ENCODE data around the gene TMEM185A. TPM values are rescaled to one million over a fixed set of nuclear protein-coding genes. Genes with fewer than 3 reads are reported as not detected.

The TMEM185A gene
- total and polyA plus RNA-seq, 10 of the 15 experiments (the other 5 are each of a cell fraction or from before 2014, with no cell fraction given): 2.4 to 25.1 (median 12.0) TPM

- TF ChIP-seq ZBTB40 (IDR thresholded peaks at IDR 0.05; ENCODE audit: borderline replicate concordance): no peak
- TF ChIP-seq, protein P1, sequence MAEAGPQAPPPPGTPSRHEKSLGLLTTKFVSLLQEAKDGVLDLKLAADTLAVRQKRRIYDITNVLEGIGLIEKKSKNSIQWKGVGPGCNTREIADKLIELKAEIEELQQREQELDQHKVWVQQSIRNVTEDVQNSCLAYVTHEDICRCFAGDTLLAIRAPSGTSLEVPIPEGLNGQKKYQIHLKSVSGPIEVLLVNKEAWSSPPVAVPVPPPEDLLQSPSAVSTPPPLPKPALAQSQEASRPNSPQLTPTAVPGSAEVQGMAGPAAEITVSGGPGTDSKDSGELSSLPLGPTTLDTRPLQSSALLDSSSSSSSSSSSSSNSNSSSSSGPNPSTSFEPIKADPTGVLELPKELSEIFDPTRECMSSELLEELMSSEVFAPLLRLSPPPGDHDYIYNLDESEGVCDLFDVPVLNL (IDR thresholded peaks at IDR 0.05; ENCODE audit: low read depth, low read length): no peak
- TF ChIP-seq NFXL1 (IDR thresholded peaks at IDR 0.05; ENCODE audit: borderline replicate concordance): no peak
- no peak for TF ChIP-seq NFYA (IDR thresholded peaks at IDR 0.05; ENCODE audit: borderline replicate concordance, low read depth, low read length)
- TF ChIP-seq ATF2 (IDR thresholded peaks at IDR 0.05; ENCODE audit: low read length): no peak
- TF ChIP-seq STAT1 (conservative IDR thresholded peaks at IDR 0.05): no peak
- no peak for TF ChIP-seq TCF7 (IDR thresholded peaks at IDR 0.05; ENCODE audit: borderline replicate concordance)
- TF ChIP-seq BRCA1 (IDR thresholded peaks at IDR 0.05; ENCODE audit: low read depth, low read length): no peak
- TF ChIP-seq YY1 (IDR thresholded peaks at IDR 0.05; ENCODE audit: low read depth, low read length): no peak
- TF ChIP-seq ZNF622 (IDR thresholded peaks at IDR 0.05): no peak
- no peak for TF ChIP-seq EGR1 (IDR thresholded peaks at IDR 0.05; ENCODE audit: borderline replicate concordance in 1 of 2, low read depth in 2 of 2, low read length in 2 of 2)
Measured at GRCh38 chrX:149611623-149612175, 19.9 kb downstream of the TMEM185A start (continued).

Measured in GM12878 (cell line).